ENCODE measurements around the gene EIF4G2.
"Not testable (repeated sequence)": the region's sequence is repeated elsewhere in the genome, so short reads cannot be mapped to it uniquely, and the experiment has no call there.

The EIF4G2 gene

GRCh38 chr11:10808553-10809372, at the start of gene EIF4G2:
Gene EIF4G2 (minus strand): TSS chr11:10808926.
- peak; percentile 95 for DNase-seq (ENCODE audit: low read depth)

GRCh38 chr11:10857709-10858438, 49.1 kb upstream of the EIF4G2 start, which contains the start of gene ZBED5:
Gene ZBED5 (minus strand): TSS chr11:10858053. CDS start chr11:10854945, 3,108 bp downstream.
- peak; percentile 90 for DNase-seq (ENCODE audit: low read depth)

- no peak for DNase-seq (ENCODE audit: low read depth)
These were observed 48.7 kb upstream of the EIF4G2 start for GRCh38 chr11:10857459-10857708.

- DNase-seq (ENCODE audit: low read depth) = no peak
These were observed 48.1 kb upstream of the EIF4G2 start for GRCh38 chr11:10856689-10857458.

- DNase-seq (ENCODE audit: low read depth) = no peak
These were observed 46.6 kb upstream of the EIF4G2 start for GRCh38 chr11:10855295-10855694.

GRCh38 chr11:10847960-10848860, 39.5 kb upstream of the EIF4G2 start:
- no peak for DNase-seq (ENCODE audit: low read depth)

- no peak for DNase-seq (ENCODE audit: low read depth)
These were observed 37.9 kb upstream of the EIF4G2 start for GRCh38 chr11:10846660-10847059.

GRCh38 chr11:10845589-10845988, 36.9 kb upstream of the EIF4G2 start:
- no peak for DNase-seq (ENCODE audit: low read depth)

GRCh38 chr11:10844796-10845195, 36.1 kb upstream of the EIF4G2 start:
- no peak for DNase-seq (ENCODE audit: low read depth)

- no peak for DNase-seq (ENCODE audit: low read depth)
These were observed 35.6 kb upstream of the EIF4G2 start for GRCh38 chr11:10844356-10844755.

- DNase-seq (ENCODE audit: low read depth) = no peak
These were observed 30.2 kb upstream of the EIF4G2 start for GRCh38 chr11:10838881-10839280.

GRCh38 chr11:10838083-10838482, 29.4 kb upstream of the EIF4G2 start:
- DNase-seq (ENCODE audit: low read depth) = no peak

- not testable (repeated sequence) for DNase-seq (ENCODE audit: low read depth)
These were observed 28.2 kb upstream of the EIF4G2 start for GRCh38 chr11:10836884-10837283.

- no peak for DNase-seq (ENCODE audit: low read depth)
These were observed 20.4 kb upstream of the EIF4G2 start for GRCh38 chr11:10829139-10829538.

- DNase-seq (ENCODE audit: low read depth) = no peak
These were observed 19.7 kb upstream of the EIF4G2 start for GRCh38 chr11:10828402-10828801.

GRCh38 chr11:10824888-10825287, 16.2 kb upstream of the EIF4G2 start:
- DNase-seq (ENCODE audit: low read depth) = no peak

- no peak for DNase-seq (ENCODE audit: low read depth)
These were observed 14.4 kb upstream of the EIF4G2 start for GRCh38 chr11:10823152-10823579.

GRCh38 chr11:10822491-10822890, 13.8 kb upstream of the EIF4G2 start:
- DNase-seq (ENCODE audit: low read depth) = not testable (repeated sequence)

GRCh38 chr11:10818594-10818993, 9.9 kb upstream of the EIF4G2 start:
- no peak for DNase-seq (ENCODE audit: low read depth)

GRCh38 chr11:10813945-10814344, 5.2 kb upstream of the EIF4G2 start:
- DNase-seq (ENCODE audit: low read depth) = no peak

- DNase-seq (ENCODE audit: low read depth) = no peak
These were observed 841 bp upstream of the EIF4G2 start for GRCh38 chr11:10809373-10810160.

All from activated T-cell treated with anti-CD3 and anti-CD28 coated beads for 1 hour (primary cell).